KMS-11 (cell line): ENCODE measurements around the gene CFAP53.

Experiments
- H2AFZ ChIP-seq: fragments of 200-600 bp; sonication (generic); 2 replicates; pipeline ENCODE4 v1.6.1; 2016; ENCODE audit warnings: antibody characterized with exemption, mixed run types, low read depth
- H3K27ac ChIP-seq: fragments of 200-600 bp; sonication (generic); 2 replicates; pipeline ENCODE4 v1.6.1; 2016; ENCODE audit warnings: mild to moderate bottlenecking, mixed run types
- H3K27me3 ChIP-seq: fragments of 200-600 bp; sonication (generic); 2 replicates; pipeline ENCODE4 v1.6.1; 2017; ENCODE audit warnings: mild to moderate bottlenecking, low read depth, mixed run types, moderate library complexity; ENCODE audit not compliant: insufficient read depth
- H3K36me3 ChIP-seq: fragments of 200-600 bp; sonication (generic); 2 replicates; pipeline ENCODE4 v1.6.1; 2017; ENCODE audit warnings: mild to moderate bottlenecking, mixed run types; ENCODE audit not compliant: insufficient read depth
- H3K4me1 ChIP-seq: fragments of 200-600 bp; sonication (generic); 2 replicates; pipeline ENCODE4 v1.6.1; 2016; ENCODE audit warnings: mild to moderate bottlenecking, low read depth, mixed run types; ENCODE audit not compliant: poor library complexity, severe bottlenecking
- H3K4me2 ChIP-seq: fragments of 200-600 bp; sonication (generic); 2 replicates; pipeline ENCODE4 v1.7.0; 2016; ENCODE audit warnings: mild to moderate bottlenecking, mixed run types
- H3K4me3 ChIP-seq: fragments of 200-600 bp; sonication (generic); IDR thresholded peaks from 2 replicates; pipeline ENCODE4 v1.6.1; 2017; ENCODE audit warnings: low read depth, low read length, mixed read lengths; ENCODE audit not compliant: insufficient read depth
- H3K79me2 ChIP-seq: fragments of 200-600 bp; sonication (generic); 2 replicates; pipeline ENCODE4 v1.6.1; 2016; ENCODE audit warnings: low read depth, mixed run types; ENCODE audit not compliant: insufficient read depth
- H3K9ac ChIP-seq: fragments of 200-600 bp; sonication (generic); 2 replicates; pipeline ENCODE4 v1.6.1; 2016; ENCODE audit warnings: mild to moderate bottlenecking, mixed run types
- H4K20me1 ChIP-seq: fragments of 200-600 bp; sonication (generic); 2 replicates; pipeline ENCODE4 v1.6.1; 2016; ENCODE audit warnings: mild to moderate bottlenecking, mixed run types; ENCODE audit not compliant: insufficient read depth
- TF ChIP-seq, protein P1 (sequence below): fragments of 200-600 bp; sonication (generic); conservative IDR thresholded peaks from 2 replicates; pipeline ENCODE4 v1.6.1; 2017; ENCODE audit warnings: low read depth, mild to moderate bottlenecking, antibody characterized with exemption, low read length, moderate library complexity, mixed read lengths

The CFAP53 gene

GRCh38 chr18:50199921-50200320 is 66.4 kb downstream of the CFAP53 start:
- H3K27ac ChIP-seq = no peak overlapping the region
- H3K4me3 ChIP-seq = no peak overlapping the region
- H2AFZ ChIP-seq = no peak overlapping the region
- H3K9ac ChIP-seq = no peak overlapping the region
- no peaks in the 10 kb centered on the region for H3K79me2 ChIP-seq
- H3K4me2 ChIP-seq = no peak overlapping the region
- H3K36me3 ChIP-seq = no peaks in the 10 kb centered on the region
- peaks cover 5% of the 10 kb centered on the region for H3K4me1 ChIP-seq
- H4K20me1 ChIP-seq = no peaks in the 10 kb centered on the region
- H3K27me3 ChIP-seq = no peaks in the 10 kb centered on the region
- TF ChIP-seq, protein P1, sequence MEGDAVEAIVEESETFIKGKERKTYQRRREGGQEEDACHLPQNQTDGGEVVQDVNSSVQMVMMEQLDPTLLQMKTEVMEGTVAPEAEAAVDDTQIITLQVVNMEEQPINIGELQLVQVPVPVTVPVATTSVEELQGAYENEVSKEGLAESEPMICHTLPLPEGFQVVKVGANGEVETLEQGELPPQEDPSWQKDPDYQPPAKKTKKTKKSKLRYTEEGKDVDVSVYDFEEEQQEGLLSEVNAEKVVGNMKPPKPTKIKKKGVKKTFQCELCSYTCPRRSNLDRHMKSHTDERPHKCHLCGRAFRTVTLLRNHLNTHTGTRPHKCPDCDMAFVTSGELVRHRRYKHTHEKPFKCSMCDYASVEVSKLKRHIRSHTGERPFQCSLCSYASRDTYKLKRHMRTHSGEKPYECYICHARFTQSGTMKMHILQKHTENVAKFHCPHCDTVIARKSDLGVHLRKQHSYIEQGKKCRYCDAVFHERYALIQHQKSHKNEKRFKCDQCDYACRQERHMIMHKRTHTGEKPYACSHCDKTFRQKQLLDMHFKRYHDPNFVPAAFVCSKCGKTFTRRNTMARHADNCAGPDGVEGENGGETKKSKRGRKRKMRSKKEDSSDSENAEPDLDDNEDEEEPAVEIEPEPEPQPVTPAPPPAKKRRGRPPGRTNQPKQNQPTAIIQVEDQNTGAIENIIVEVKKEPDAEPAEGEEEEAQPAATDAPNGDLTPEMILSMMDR = no peak

DNA sequence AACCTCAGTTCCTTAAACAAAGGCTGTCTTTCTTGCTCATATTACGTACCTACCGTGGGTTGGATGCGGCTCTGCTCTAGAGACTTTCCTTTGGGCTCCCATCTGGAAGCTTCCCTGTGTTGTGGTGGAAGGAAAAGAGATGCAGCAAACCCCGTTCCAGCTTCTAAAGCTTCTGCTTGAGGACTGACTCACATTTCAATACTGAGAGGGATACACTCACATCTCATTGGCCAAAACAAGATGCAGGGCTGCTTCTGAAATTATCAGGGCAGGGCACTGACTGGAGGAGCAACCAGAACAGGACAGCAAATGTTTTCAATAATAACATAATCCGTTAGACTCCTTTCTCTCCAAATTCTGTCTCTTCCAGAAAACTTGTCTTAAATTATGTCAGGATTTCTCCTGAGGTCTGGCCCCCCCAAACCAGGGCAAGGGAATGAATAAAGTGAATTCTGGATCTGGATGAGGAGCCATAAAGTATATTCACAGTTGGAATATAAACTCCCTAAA is 66.9 kb downstream of the CFAP53 start:
- Histone ChIP-seq H3K27me3 (peaks cover under 1% of the 10 kb centered on the region; the same call in 1 of the 2 replicates), H2AFZ (no peak overlapping the region), H4K20me1 (no peaks in the 10 kb centered on the region), H3K4me1 (peaks cover 5% of the 10 kb centered on the region), H3K36me3 (no peaks in the 10 kb centered on the region), H3K27ac (no peak overlapping the region), H3K4me3 (no peak overlapping the region), H3K79me2 (no peaks in the 10 kb centered on the region), H3K4me2 (no peak overlapping the region), H3K9ac (no peak overlapping the region)
- TF ChIP-seq, protein P1 = no peak

DNA sequence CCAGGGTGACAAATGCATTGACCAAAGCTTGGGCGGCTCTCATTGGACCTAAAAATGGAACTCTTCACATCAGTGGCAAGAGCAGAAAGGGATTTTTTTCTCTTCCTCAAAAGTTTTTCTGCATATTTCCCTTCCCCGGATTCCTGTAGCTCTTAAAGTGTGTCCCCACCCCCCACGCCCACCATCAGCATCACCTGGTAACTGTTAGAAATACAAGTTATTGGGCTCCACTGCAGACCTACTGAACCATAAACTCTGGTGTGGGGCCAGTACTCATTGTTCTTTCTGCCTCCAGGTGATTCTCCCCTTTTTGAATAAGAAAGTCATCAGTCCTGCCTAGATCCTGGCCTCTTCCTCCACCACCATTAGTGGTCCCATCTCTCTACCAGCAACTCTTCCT is 70.0 kb downstream of the CFAP53 start:
- peaks cover 6% of the 10 kb centered on the region for H3K27me3 ChIP-seq
- no peak overlapping the region for H2AFZ ChIP-seq

DNA sequence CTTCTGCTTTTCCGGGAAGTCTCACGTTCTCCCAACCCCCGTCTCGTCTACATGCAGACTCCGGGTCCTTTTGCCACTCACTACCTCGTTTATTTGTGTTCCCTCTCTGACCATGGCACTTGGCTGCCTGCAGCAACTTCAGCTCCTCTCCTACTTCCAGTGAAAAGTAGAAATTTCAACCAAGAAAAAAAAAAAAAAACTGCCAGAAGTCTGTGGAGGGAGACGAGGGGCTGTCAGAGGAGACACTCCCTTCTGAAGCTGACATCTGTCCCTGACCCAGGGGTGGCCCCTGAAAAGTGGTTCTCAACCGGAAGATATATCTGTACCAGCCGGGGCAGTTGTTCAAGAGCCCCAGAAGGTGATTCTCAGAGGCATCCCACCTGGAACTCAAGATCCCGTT is 70.6 kb downstream of the CFAP53 start:
- Histone ChIP-seq H3K9ac (no peak overlapping the region), H3K79me2 (no peaks in the 10 kb centered on the region), H3K4me1 (peaks cover 5% of the 10 kb centered on the region), H3K27me3 (peaks cover 6% of the 10 kb centered on the region), H2AFZ (peak overlapping the region; percentile 41; the same call in 1 of the 2 replicates), H4K20me1 (no peaks in the 10 kb centered on the region), H3K4me3 (no peak overlapping the region), H3K36me3 (no peaks in the 10 kb centered on the region), H3K4me2 (peak overlapping the region; percentile 82; the same call in 1 of the 2 replicates), H3K27ac (no peak overlapping the region)
- TF ChIP-seq, protein P1 = no peak

More for the DNA sequence above, 70.0 kb downstream of the CFAP53 start:
- no peaks in the 10 kb centered on the region for H3K79me2 ChIP-seq
- H3K4me1 ChIP-seq = peaks cover 5% of the 10 kb centered on the region
- no peaks in the 10 kb centered on the region for H3K36me3 ChIP-seq
- no peak overlapping the region for H3K4me3 ChIP-seq
- H3K4me2 ChIP-seq = no peak overlapping the region
- no peak overlapping the region for H3K9ac ChIP-seq
- no peaks in the 10 kb centered on the region for H4K20me1 ChIP-seq
- no peak overlapping the region for H3K27ac ChIP-seq
- TF ChIP-seq, protein P1 = no peak
